GM12878 (cell line): ENCODE results near the gene SUFU. TPM values are rescaled to one million over a fixed set of nuclear protein-coding genes. Genes with fewer than 3 reads are reported as not detected.

Experiments used
- ATAC-seq: fragments of 200-7000 bp; cut with Tn5 transposase; 3 replicates; pipeline ENCODE4 v1.9.1; 2020; ENCODE audit warnings: mild to moderate bottlenecking, moderate library complexity
- BruUV-seq: library from RNA; stranded (reverse); fragments of 400-500 nt; replicated peaks from 2 replicates; lab custom pipeline; 2021; lab: Mats Ljungman, UMichigan
- CTCF ChIA-PET: fragments of 300-600 bp; sonication (Branson Sonifier 250); formaldehyde crosslinking; extraction: SDS; loops from one replicate; lab custom pipeline; 2021; ENCODE audit warnings: inconsistent platforms; lab: Yijun Ruan, JAX
- POLR2A ChIA-PET: fragments of 350-600 bp; formaldehyde crosslinking; extraction: SDS; loops from one replicate; lab custom pipeline; 2021; ENCODE audit warnings: inconsistent platforms; lab: Charles Lee
- RAD21 ChIA-PET: fragments of 300-600 bp; sonication (Branson Sonifier 250); formaldehyde crosslinking; loops from one replicate; lab custom pipeline; 2023; ENCODE audit warnings: antibody characterized with exemption; ENCODE audit not compliant: unreplicated experiment; lab: Charles Lee
- SMC1A ChIA-PET: fragments of 300-600 bp; sonication (Branson Sonifier 250); formaldehyde crosslinking; loops from one replicate; lab custom pipeline; 2023; ENCODE audit not compliant: unreplicated experiment, uncharacterized antibody; lab: Charles Lee
- DNase-seq: peaks from one replicate; pipeline ENCODE4 v3.0.0-alpha.2; 2011; ENCODE audit warnings: low read depth, low spot score
- FAIRE-seq: peaks from 3 replicates; lab custom pipeline; 2011; peaks lifted over from hg19 to GRCh38; lab: Jason Lieb, UNC
- H2AFZ ChIP-seq: 2 replicates; pipeline ENCODE4 v1.6.0; 2011; ENCODE audit warnings: low read depth, low read length, control low read depth; ENCODE audit not compliant: control insufficient read depth
- H3K27ac ChIP-seq: 2 replicates; pipeline ENCODE4 v1.5.1; 2011; ENCODE audit warnings: control low read depth; ENCODE audit not compliant: control insufficient read depth, insufficient read depth
- H3K27me3 ChIP-seq, 2 experiments: replicated peaks in 1 of 2; 2 replicates each; pipeline versions ENCODE4 v1.6.0 to v1.6.1; 2011; ENCODE audit warnings: low read length in 1 of 2; ENCODE audit not compliant: control insufficient read depth in 2 of 2, insufficient read depth in 2 of 2
- H3K36me3 ChIP-seq, 2 experiments: 2 replicates each; pipeline ENCODE4 v1.5.1; 2011; ENCODE audit warnings: low read length in 1 of 2; ENCODE audit not compliant: control insufficient read depth in 2 of 2, insufficient read depth in 2 of 2
- H3K4me1 ChIP-seq: 2 replicates; pipeline ENCODE4 v1.6.1; 2011; ENCODE audit warnings: mild to moderate bottlenecking, low read length, moderate library complexity, mixed read lengths; ENCODE audit not compliant: control insufficient read depth, insufficient read depth
- H3K4me2 ChIP-seq: 2 replicates; pipeline ENCODE4 v1.6.0; 2011; ENCODE audit warnings: control low read depth; ENCODE audit not compliant: control insufficient read depth, insufficient read depth
- H3K4me3 ChIP-seq: fragments of 200-600 bp; sonication (generic); 2 replicates; pipeline ENCODE4 v1.5.1; 2016
- H3K79me2 ChIP-seq: 2 replicates; pipeline ENCODE4 v1.6.0; 2011; ENCODE audit warnings: low read length; ENCODE audit not compliant: control insufficient read depth, insufficient read depth
- H3K9ac ChIP-seq: 2 replicates; pipeline ENCODE4 v1.8.0; 2011; ENCODE audit warnings: low read length, control low read depth, mixed read lengths; ENCODE audit not compliant: control insufficient read depth, insufficient read depth
- H3K9me3 ChIP-seq: replicated peaks from 3 replicates; pipeline ENCODE4 v1.5.1; 2011; ENCODE audit warnings: mild to moderate bottlenecking, low read length; ENCODE audit not compliant: control insufficient read depth, insufficient read depth
- H4K20me1 ChIP-seq: 2 replicates; pipeline ENCODE4 v1.6.0; 2011; ENCODE audit not compliant: control insufficient read depth, insufficient read depth
- E2F4 ChIP-seq: IDR thresholded peaks from 2 replicates; pipeline ENCODE4 v1.6.1; 2012; ENCODE audit warnings: low read depth, low read length, improper control_type of control experiment
- KAT2A ChIP-seq: conservative IDR thresholded peaks from 2 replicates; pipeline ENCODE4 v1.6.1; 2011; ENCODE audit warnings: low read depth, low read length; ENCODE audit not compliant: control insufficient read depth
- MEF2B ChIP-seq: fragments of 450-650 bp; IDR thresholded peaks from 2 replicates; pipeline ENCODE4 v1.6.1; 2018; ENCODE audit warnings: mild to moderate bottlenecking, moderate library complexity; ENCODE audit not compliant: partially characterized antibody, poor library complexity, severe bottlenecking
- NBN ChIP-seq: fragments of 450-650 bp; IDR thresholded peaks from 2 replicates; pipeline ENCODE4 v1.6.1; 2016
- NFXL1 ChIP-seq: fragments of 450-650 bp; IDR thresholded peaks from 2 replicates; pipeline ENCODE4 v1.6.1; 2017; ENCODE audit warnings: antibody characterized with exemption, mild to moderate bottlenecking, borderline replicate concordance
- PKNOX1 ChIP-seq: fragments of 450-650 bp; IDR thresholded peaks from 2 replicates; pipeline ENCODE4 v1.6.1; 2016; ENCODE audit warnings: mild to moderate bottlenecking
- PRDM15 ChIP-seq: fragments of 450-650 bp; formaldehyde crosslinking; IDR thresholded peaks from 2 replicates; pipeline ENCODE4 v1.4.0; 2020; ENCODE audit warnings: mild to moderate bottlenecking, moderate library complexity
- USF2 ChIP-seq: IDR thresholded peaks from 2 replicates; pipeline ENCODE4 v1.6.1; 2011; ENCODE audit warnings: low read depth, low read length, improper control_type of control experiment, borderline replicate concordance
- ZBTB11 ChIP-seq: fragments of 450-650 bp; formaldehyde crosslinking; IDR thresholded peaks from 2 replicates; pipeline ENCODE4 v1.5.0; 2022; ENCODE audit warnings: mild to moderate bottlenecking, missing genetic modification characterization
- WGBS: methylation state at CpG from one replicate; pipeline ENCODE4 v1.1.6; 2016; ENCODE audit warnings: low lambda C conversion rate; ENCODE audit not compliant: insufficient replicate concordance, insufficient coverage; ENCODE audit errors: missing lambda C conversion rate; 5-methylcytosine and 5-hydroxymethylcytosine counted together
- in situ Hi-C: fragments of 300-500 bp; cut with MboI; formaldehyde crosslinking; loops from 9 replicates; pipeline ENCODE4 v1.14.3; 2018; ENCODE audit warnings: mixed read lengths
- intact Hi-C: fragments of 100-400 bp; cut with micrococcal nuclease; formaldehyde crosslinking; loops from one replicate; pipeline ENCODE4 v1.14.2; 2022; ENCODE audit not compliant: unreplicated experiment
- polyA plus RNA-seq, 11 experiments: library from polyadenylated mRNA; depleted of rRNA in 4 of 11; unstranded in 6 of 11; stranded (reverse) in 5 of 11; fragments of >200 nt; fragmentation: Nextera tagmentation in 4 of 11; fragmentation: Illumina TruSeq in 1 of 11; extraction: Ambion mirVana in 4 of 11; extraction: Trizol in 1 of 11; gene quantifications; 1 replicate in 1 of 11; 2 replicates in 10 of 11; pipeline versions ENCODE4 v1.2.1 to v1.2.3, GENCODE V29; 2011 to 2016; ENCODE audit warnings: inconsistent platforms in 2 of 11, missing spikeins in 2 of 11, low read depth in 1 of 11
- total RNA-seq, 4 experiments: library from RNA; depleted of rRNA in 3 of 4; stranded (reverse); fragments of >200 nt in 3 of 4; fragmentation: Illumina TruSeq in 1 of 4; extraction: Trizol in 1 of 4; gene quantifications; 2 replicates each; pipeline versions ENCODE4 v1.2.1 to v1.2.3, GENCODE V29; 2013 to 2021

Gene SUFU
- total and polyA plus RNA-seq, 10 of the 15 experiments (the other 5 are each of a cell fraction or from before 2014, with no cell fraction given): 0.68 to 7.7 (median 2.4) TPM

GRCh38 chr10:102678068-102678400 is 174.3 kb downstream of the SUFU start:
- RAD21 ChIA-PET: interaction anchor here (0.6 to 8.4 kb wide), 8 partner anchors 11 to 95 kb away, joined by 3 to 140 read pairs (median 7); partner anchors contain the start of genes ARL3 and SFXN2
- POLR2A ChIA-PET: interaction anchor here (0.6 to 7.3 kb wide), 10 partner anchors 10 to 251 kb away, joined by 3 to 151 read pairs (median 3); partner anchors contain the start of genes ARL3, SFXN2 and TRIM8
- FAIRE-seq: no peak
- in situ Hi-C loops: no loop called here
- no peaks in the 10 kb centered on the region for H3K27me3 ChIP-seq
- SMC1A ChIA-PET: interaction anchor here (0.7 to 8.2 kb wide), 16 partner anchors 9 to 223 kb away, joined by 3 to 140 read pairs (median 4); partner anchors contain the start of genes ARL3, BORCS7, SFXN2 and TRIM8
- TF ChIP-seq NFXL1: no peak
- no peak for TF ChIP-seq PKNOX1
- no peak for TF ChIP-seq ZBTB11
- no peak for TF ChIP-seq E2F4
- no peak for TF ChIP-seq MEF2B
- no peak for TF ChIP-seq USF2
- TF ChIP-seq PRDM15: no peak
- no peak for TF ChIP-seq NBN
- TF ChIP-seq KAT2A: no peak
- TF ChIP-seq, all 136 proteins: peak for 0
- DNase-seq (no peak), ATAC-seq (no peak)
- no TSS peak for BruUV-seq
- peaks cover 0 to 2% of the 10 kb centered on the region in 2 experiments; a peak in 2 of 4 replicates for H3K36me3 ChIP-seq
- H3K4me3 ChIP-seq: no peak overlapping the region
- CTCF ChIA-PET: interaction anchor here (0.8 to 8.7 kb wide), 18 partner anchors 8 to 224 kb away, joined by 3 to 128 read pairs (median 7); partner anchors contain the start of genes ACTR1A, ARL3, SFXN2 and SUFU
- 97% methylated on average over 9 of the region's 9 CpGs for WGBS
- no peaks in the 10 kb centered on the region for H3K79me2 ChIP-seq
- H3K4me1 ChIP-seq: peaks cover 29% of the 10 kb centered on the region
- H3K27ac ChIP-seq: no peak overlapping the region
- intact Hi-C loops: loop anchor here (2.0 kb wide), 1 partner anchor 35 kb away; no protein-coding TSS in a partner anchor
- H3K9me3 ChIP-seq: no peaks in the 10 kb centered on the region
- H3K9ac ChIP-seq: no peak overlapping the region
- no peak overlapping the region for H2AFZ ChIP-seq
- no peaks in the 10 kb centered on the region for H4K20me1 ChIP-seq
- H3K4me2 ChIP-seq: no peak overlapping the region
